Coronary artery (tissue), 2 donors: ENCODE results near the gene DTD1.

Experiments used
- DNase-seq: peaks from one replicate; pipeline ENCODE4 v3.0.0-alpha.2; 2017; ENCODE audit warnings: low spot score
- H3K27ac ChIP-seq, 2 donors: fragments of 200-600 bp; sonication (generic); one replicate each; pipeline ENCODE4 v1.5.1; 2016 to 2019
- H3K4me3 ChIP-seq: fragments of 200-600 bp; sonication (generic); 2 replicates; pipeline ENCODE4 v1.5.1; 2016; ENCODE audit warnings: mild to moderate bottlenecking, moderate library complexity
- CTCF ChIP-seq: fragments of 200-600 bp; sonication (generic); IDR thresholded peaks from one replicate; pipeline ENCODE4 v1.5.1; 2019; ENCODE audit warnings: antibody characterized with exemption

DTD1 gene

GRCh38 chr20:18657575-18657974 is 69.7 kb downstream of the DTD1 start:
- Histone ChIP-seq H3K27ac (no peak overlapping the region), H3K4me3 (no peak overlapping the region)
- TF ChIP-seq CTCF, result no peak
- DNase-seq, result no peak

- TF ChIP-seq CTCF, result no peak
- Histone ChIP-seq H3K4me3 (no peak overlapping the region), H3K27ac (no peak overlapping the region)
- no peak for DNase-seq
Observed at GRCh38 chr20:18662279-18663040, 74.6 kb downstream of the DTD1 start.

GRCh38 chr20:18663932-18664331 is 76.1 kb downstream of the DTD1 start:
- no peak overlapping the region for H3K4me3 ChIP-seq
- no peak for TF ChIP-seq CTCF
- no peak for DNase-seq
- no peak overlapping the region for H3K27ac ChIP-seq

GRCh38 chr20:18665135-18665534 is 77.3 kb downstream of the DTD1 start:
- Histone ChIP-seq H3K4me3 (no peak overlapping the region), H3K27ac (no peak overlapping the region)
- no peak for TF ChIP-seq CTCF
- no peak for DNase-seq

- H3K27ac ChIP-seq, result no peak overlapping the region
- no peak overlapping the region for H3K4me3 ChIP-seq
- no peak for TF ChIP-seq CTCF
- no peak for DNase-seq
Observed at GRCh38 chr20:18666803-18667415, 79.1 kb downstream of the DTD1 start.

- TF ChIP-seq CTCF, result no peak
- no peak for DNase-seq
- Histone ChIP-seq H3K27ac (no peak overlapping the region), H3K4me3 (no peak overlapping the region)
Observed at GRCh38 chr20:18669241-18670019, 81.6 kb downstream of the DTD1 start.
